H1 (cell line): ENCODE measurements around the gene MICU2. TPM values are rescaled to one million over a fixed set of nuclear protein-coding genes. Genes with fewer than 3 reads are reported as not detected.

Experiments
- CTCF ChIA-PET: fragments of 300-600 bp; sonication (Branson Sonifier 250); formaldehyde crosslinking; loops from one replicate; lab custom pipeline; 2021; ENCODE audit not compliant: partially characterized antibody; lab: Charles Lee
- POLR2A ChIA-PET: fragments of 300-600 bp; sonication (Branson Sonifier 250); formaldehyde crosslinking; loops from one replicate; lab custom pipeline; 2021; ENCODE audit warnings: inconsistent platforms; ENCODE audit not compliant: partially characterized antibody; lab: Charles Lee
- DNase-seq, 2 experiments: peaks; one replicate each; pipeline versions ENCODE4 v3.0.0 to v3.0.0-alpha.2; 2010 to 2022; ENCODE audit warnings: low spot score in 2 of 2, low read depth in 1 of 2, mixed read lengths in 1 of 2
- FAIRE-seq: peaks from 2 replicates; lab custom pipeline; 2011; peaks lifted over from hg19 to GRCh38; lab: Jason Lieb, UNC
- H2AFZ ChIP-seq: 2 replicates; pipeline ENCODE4 v1.8.1; 2012; ENCODE audit warnings: low read length, inconsistent platforms
- H2AK5ac ChIP-seq: 2 replicates; pipeline ENCODE4 v1.6.1; 2013; ENCODE audit warnings: low read depth, low read length
- H2BK120ac ChIP-seq: replicated peaks from 2 replicates; pipeline ENCODE3; 2013; ENCODE audit warnings: low read depth, low read length, inconsistent platforms
- H2BK12ac ChIP-seq: 2 replicates; pipeline ENCODE4 v1.6.1; 2013; ENCODE audit warnings: low read depth, low read length
- H2BK15ac ChIP-seq: 2 replicates; pipeline ENCODE4 v1.6.1; 2013; ENCODE audit warnings: low read length
- H2BK20ac ChIP-seq: 2 replicates; pipeline ENCODE4 v1.6.1; 2013; ENCODE audit warnings: low read length
- H2BK5ac ChIP-seq: 2 replicates; pipeline ENCODE4 v1.6.1; 2013; ENCODE audit warnings: low read depth, low read length
- H3K14ac ChIP-seq: 2 replicates; pipeline ENCODE4 v1.6.1; 2013; ENCODE audit warnings: inconsistent platforms; ENCODE audit not compliant: insufficient read length
- H3K18ac ChIP-seq: 2 replicates; pipeline ENCODE4 v1.6.1; 2013; ENCODE audit warnings: low read length; ENCODE audit errors: extremely low read depth
- H3K23ac ChIP-seq: 2 replicates; pipeline ENCODE4 v1.6.1; 2013; ENCODE audit warnings: inconsistent platforms; ENCODE audit not compliant: insufficient read length
- H3K23me2 ChIP-seq: 2 replicates; pipeline ENCODE4 v1.6.1; 2013; ENCODE audit warnings: low read depth, low read length
- H3K27ac ChIP-seq: 2 replicates; pipeline ENCODE4 v1.6.1; 2011; ENCODE audit warnings: low read depth, low read length, inconsistent platforms
- H3K27me3 ChIP-seq, 4 experiments: replicated peaks in 1 of 4; 1 replicate in 1 of 4; 2 replicates in 3 of 4; pipeline versions ENCODE4 v1.6.1 to v1.8.1; 2011 to 2013; ENCODE audit warnings: low read length in 3 of 4, mild to moderate bottlenecking in 3 of 4, inconsistent platforms in 2 of 4, mixed read lengths in 2 of 4, moderate library complexity in 1 of 4; ENCODE audit not compliant: control insufficient read depth in 3 of 4, insufficient read depth in 3 of 4; ENCODE audit errors: extremely low read depth in 1 of 4
- H3K36me3 ChIP-seq, 4 experiments: 2 replicates each; pipeline versions ENCODE4 v1.6.1 to v1.8.1; 2011 to 2013; ENCODE audit warnings: mild to moderate bottlenecking in 4 of 4, low read length in 3 of 4, moderate library complexity in 2 of 4, control low read depth in 1 of 4, inconsistent platforms in 1 of 4; ENCODE audit not compliant: insufficient read depth in 4 of 4, control insufficient read depth in 2 of 4
- H3K4ac ChIP-seq: replicated peaks from 2 replicates; pipeline ENCODE3; 2013; ENCODE audit warnings: low read length, low read depth, mixed read lengths, inconsistent platforms; ENCODE audit not compliant: insufficient read length
- H3K4me1 ChIP-seq, 4 experiments: replicated peaks in 1 of 4; 1 replicate in 1 of 4; 2 replicates in 3 of 4; pipeline versions ENCODE4 v1.6.1 to v1.8.1; 2011 to 2013; ENCODE audit warnings: low read length in 3 of 4, inconsistent platforms in 2 of 4, mixed read lengths in 1 of 4; ENCODE audit not compliant: insufficient read depth in 4 of 4, control insufficient read depth in 3 of 4
- H3K4me2 ChIP-seq, 2 experiments: 2 replicates each; pipeline versions ENCODE4 v1.6.1 to v1.8.1; 2011 to 2013; ENCODE audit warnings: low read depth in 2 of 2, low read length in 2 of 2, control low read depth in 1 of 2, inconsistent platforms in 1 of 2, mild to moderate bottlenecking in 1 of 2; ENCODE audit not compliant: insufficient read depth in 1 of 2
- H3K4me3 ChIP-seq, 4 experiments: fragments of 200-600, 300-600 bp in 1 of 4; sonication (generic), shearing (Covaris generic), sonication (Bioruptor Twin) in 1 of 4; 2 replicates each; pipeline versions ENCODE4 v1.5.1 to v1.8.1; 2011 to 2016; ENCODE audit warnings: low read length in 4 of 4, low read depth in 3 of 4, control low read depth in 2 of 4, inconsistent platforms in 2 of 4, mild to moderate bottlenecking in 2 of 4, mixed read lengths in 1 of 4, moderate library complexity in 1 of 4; ENCODE audit not compliant: insufficient read depth in 2 of 4; ENCODE audit errors: extremely low read depth in 1 of 4
- H3K56ac ChIP-seq: replicated peaks from 2 replicates; pipeline ENCODE3; 2013; ENCODE audit warnings: low read depth, mild to moderate bottlenecking, mixed read lengths, low read length, inconsistent platforms; ENCODE audit not compliant: insufficient read length
- H3K79me1 ChIP-seq: 2 replicates; pipeline ENCODE4 v1.6.1; 2013; ENCODE audit warnings: low read depth, low read length, control low read depth
- H3K79me2 ChIP-seq, 2 experiments: 2 replicates each; pipeline versions ENCODE4 v1.6.1 to v1.8.1; 2012 to 2013; ENCODE audit warnings: low read length in 2 of 2, mild to moderate bottlenecking in 2 of 2, inconsistent platforms in 1 of 2; ENCODE audit not compliant: insufficient read depth in 2 of 2, control insufficient read depth in 1 of 2
- H3K9ac ChIP-seq, 4 experiments: replicated peaks in 1 of 4; 1 replicate in 1 of 4; 2 replicates in 3 of 4; pipeline versions ENCODE4 v1.6.1 to v1.8.1; 2011 to 2013; ENCODE audit warnings: low read depth in 3 of 4, low read length in 3 of 4, control low read depth in 2 of 4, mild to moderate bottlenecking in 2 of 4, moderate library complexity in 2 of 4, inconsistent platforms in 1 of 4; ENCODE audit errors: extremely low read depth in 1 of 4
- H3K9me3 ChIP-seq, 2 experiments: 2 replicates each; pipeline versions ENCODE4 v1.6.1 to v1.8.1; 2012 to 2013; ENCODE audit warnings: mild to moderate bottlenecking in 2 of 2, moderate library complexity in 2 of 2, control low read depth in 1 of 2, inconsistent platforms in 1 of 2, low read depth in 1 of 2, low read length in 1 of 2, mixed read lengths in 1 of 2; ENCODE audit not compliant: insufficient read depth in 2 of 2
- H4K20me1 ChIP-seq, 2 experiments: replicated peaks in 1 of 2; 2 replicates each; pipeline versions ENCODE3 to v1.8.1; 2011 to 2013; ENCODE audit warnings: inconsistent platforms in 2 of 2, low read length in 2 of 2, mild to moderate bottlenecking in 1 of 2; ENCODE audit not compliant: insufficient read depth in 2 of 2, control insufficient read depth in 1 of 2
- H4K5ac ChIP-seq: 2 replicates; pipeline ENCODE4 v1.6.1; 2013; ENCODE audit warnings: low read length, low read depth, mixed read lengths, inconsistent platforms; ENCODE audit not compliant: insufficient read length
- H4K8ac ChIP-seq: 2 replicates; pipeline ENCODE4 v1.8.0; 2013; ENCODE audit warnings: mild to moderate bottlenecking, moderate library complexity, low read length, inconsistent platforms; ENCODE audit not compliant: insufficient read depth; ENCODE audit errors: extremely low read depth
- H4K91ac ChIP-seq: replicated peaks from 2 replicates; pipeline ENCODE3; 2013; ENCODE audit warnings: low read length, mixed read lengths, inconsistent platforms; ENCODE audit not compliant: insufficient read length
- CHD1 ChIP-seq: IDR thresholded peaks from 2 replicates; pipeline ENCODE4 v1.6.1; 2012; ENCODE audit warnings: low read depth, low read length, improper control_type of control experiment
- CREB1 ChIP-seq: IDR thresholded peaks from 2 replicates; pipeline ENCODE4 v1.6.1; 2012; ENCODE audit warnings: inconsistent platforms
- NANOG ChIP-seq: IDR thresholded peaks from 2 replicates; pipeline ENCODE4 v1.6.1; 2011; ENCODE audit warnings: low read length, low read depth, mild to moderate bottlenecking, inconsistent platforms; ENCODE audit not compliant: insufficient read depth, poor library complexity, severe bottlenecking
- SRF ChIP-seq: IDR thresholded peaks from 2 replicates; pipeline ENCODE4 v1.6.1; 2011; ENCODE audit warnings: mild to moderate bottlenecking, low read depth, low read length, moderate library complexity
- TAF7 ChIP-seq: optimal IDR thresholded peaks from 2 replicates; pipeline ENCODE3; 2011; ENCODE audit warnings: low read depth, mild to moderate bottlenecking, inconsistent platforms, low read length, moderate library complexity, borderline replicate concordance
- WGBS, 2 experiments: shearing (Covaris generic) in 1 of 2; methylation state at CpG; one replicate each; pipeline versions ENCODE4 v1.1.6 to v1.1.7; 2013 to 2015; ENCODE audit warnings: low lambda C conversion rate in 2 of 2, mixed read lengths in 2 of 2, inconsistent platforms in 1 of 2, low coverage in 1 of 2, missing lambda C conversion rate in 1 of 2; ENCODE audit not compliant: insufficient replicate concordance in 2 of 2, insufficient coverage in 1 of 2, insufficient read length in 1 of 2; ENCODE audit errors: extremely low coverage in 1 of 2, missing lambda C conversion rate in 1 of 2; 5-methylcytosine and 5-hydroxymethylcytosine counted together
- polyA plus RNA-seq, 7 experiments: library from polyadenylated mRNA; depleted of rRNA in 3 of 7; stranded (reverse) in 5 of 7; unstranded in 2 of 7; fragments of >200 nt in 5 of 7; fragments of 200-250 nt in 2 of 7; gene quantifications; 1 replicate in 5 of 7; 2 replicates in 1 of 7; 4 replicates in 1 of 7; pipeline versions ENCODE4 v1.2.1 to v1.2.3, GENCODE V29; 2011 to 2013; ENCODE audit warnings: missing spikeins in 2 of 7, mixed read lengths in 2 of 7
- total RNA-seq: library from RNA; stranded (reverse); fragmentation: NEBNext Ultra II Directional; extraction: Animal tissue kit (Norgen Biotek cat#: 25700); gene quantifications from 2 replicates; pipeline ENCODE4 v1.2.1, GENCODE V29; 2021

MICU2 gene
- total and polyA plus RNA-seq, 2 of the 8 experiments (the other 6 are each of a cell fraction or from before 2014, with no cell fraction given): 34.6 to 36.5 TPM

GRCh38 chr13:21620861-21621260 lies 16.9 kb upstream of the MICU2 start:
- FAIRE-seq: no peak

More at GRCh38 chr13:21620861-21621260, 16.9 kb upstream of the MICU2 start:
- Histone ChIP-seq H2AK5ac (no peak overlapping the region), H3K27me3 (no peaks in the 10 kb centered on the region; a peak in 1 of 7 replicates), H2BK20ac (no peak overlapping the region), H4K91ac (no peak overlapping the region), H2BK5ac (no peak overlapping the region), H2BK12ac (no peak overlapping the region), H3K23ac (no peak overlapping the region), H3K18ac (no peak overlapping the region), H3K79me1 (no peaks in the 10 kb centered on the region), H2BK15ac (no peak overlapping the region), H4K20me1 (no peaks in the 10 kb centered on the region), H3K14ac (no peak overlapping the region), H3K4me1 (no peaks in the 10 kb centered on the region), H2BK120ac (no peak overlapping the region), H3K4me2 (no peak overlapping the region), H3K4me3 (no peak overlapping the region), H3K56ac (no peak overlapping the region), H2AFZ (no peak overlapping the region), H3K23me2 (no peaks in the 10 kb centered on the region), H4K5ac (no peak overlapping the region), H3K9ac (no peak overlapping the region), H3K27ac (no peak overlapping the region), H3K36me3 (no peaks in the 10 kb centered on the region), H4K8ac (no peak overlapping the region), H3K9me3 (no peaks in the 10 kb centered on the region), H3K4ac (no peak overlapping the region), H3K79me2 (no peaks in the 10 kb centered on the region)
- POLR2A ChIA-PET: no interaction called here
- CTCF ChIA-PET: no interaction called here
- 85% methylated on average over 3 of the region's 3 CpGs; no CpG with 5 or more reads in 1 of the 2 experiments for WGBS, 2 experiments
- DNase-seq: no peak
- TF ChIP-seq CREB1 (no peak), NANOG (no peak), TAF7 (no peak), CHD1 (no peak), SRF (no peak)
